Amniotic epithelial cell (primary cell): ENCODE results near the gene RALGPS2.

Source experiments
- DNase-seq: peaks from one replicate; pipeline ENCODE4 v3.0.0-alpha.2; 2010; ENCODE audit warnings: low read depth

RALGPS2 gene

GRCh38 chr1:178918955-178919354, 193.9 kb downstream of the RALGPS2 start:
- no peak for DNase-seq

- no peak for DNase-seq
Observed at GRCh38 chr1:178919581-178919980, 194.5 kb downstream of the RALGPS2 start.

GRCh38 chr1:178921499-178921898, 196.5 kb downstream of the RALGPS2 start:
- no peak for DNase-seq

GRCh38 chr1:178923512-178923911, 198.5 kb downstream of the RALGPS2 start:
- DNase-seq = no peak

GRCh38 chr1:178926046-178926445, 201.0 kb downstream of the RALGPS2 start:
- DNase-seq = no peak

- DNase-seq = no peak
Observed at GRCh38 chr1:178927003-178927402, 202.0 kb downstream of the RALGPS2 start.

GRCh38 chr1:178928041-178928440, 203.0 kb downstream of the RALGPS2 start:
- DNase-seq = no peak

- DNase-seq = no peak
Observed at GRCh38 chr1:178928976-178929375, 203.9 kb downstream of the RALGPS2 start.

- DNase-seq = peak; percentile 91
Observed at GRCh38 chr1:178931858-178932551, 207.0 kb downstream of the RALGPS2 start.

GRCh38 chr1:178932552-178932906, 207.5 kb downstream of the RALGPS2 start:
- no peak for DNase-seq

- peak; percentile 33 for DNase-seq
Observed at GRCh38 chr1:178933105-178933561, 208.1 kb downstream of the RALGPS2 start.

GRCh38 chr1:178933709-178934490, 208.9 kb downstream of the RALGPS2 start:
- DNase-seq = no peak

GRCh38 chr1:178934546-178934945, 209.5 kb downstream of the RALGPS2 start:
- DNase-seq = no peak

- DNase-seq = peak; percentile 35
Observed at GRCh38 chr1:178935610-178936009, 210.6 kb downstream of the RALGPS2 start.

GRCh38 chr1:178937695-178938094, 212.7 kb downstream of the RALGPS2 start:
- no peak for DNase-seq

- no peak for DNase-seq
Observed at GRCh38 chr1:178938101-178938958, 213.3 kb downstream of the RALGPS2 start.

GRCh38 chr1:178938959-178939317, 213.9 kb downstream of the RALGPS2 start:
- peak; percentile 66 for DNase-seq

- DNase-seq = no peak
Observed at GRCh38 chr1:178939338-178940067, 214.5 kb downstream of the RALGPS2 start.

- DNase-seq = peak; percentile 91
Observed at GRCh38 chr1:178940068-178940765, 215.2 kb downstream of the RALGPS2 start.

GRCh38 chr1:178941261-178941689, 216.2 kb downstream of the RALGPS2 start:
- DNase-seq = no peak

GRCh38 chr1:178941849-178942248, 216.8 kb downstream of the RALGPS2 start:
- no peak for DNase-seq
